ENCODE measurements around the gene UBE2D4. TPM values are rescaled to one million over a fixed set of nuclear protein-coding genes. Genes with fewer than 3 reads are reported as not detected.
"Not testable (repeated sequence)": the region's sequence is repeated elsewhere in the genome, so short reads cannot be mapped to it uniquely, and the experiment has no call there.

The UBE2D4 gene
- total and polyA plus RNA-seq, 2 donors (not counting 3 experiments of a cell fraction or from before 2014, with no cell fraction given) = 11.3 to 19.8 TPM

DNA sequence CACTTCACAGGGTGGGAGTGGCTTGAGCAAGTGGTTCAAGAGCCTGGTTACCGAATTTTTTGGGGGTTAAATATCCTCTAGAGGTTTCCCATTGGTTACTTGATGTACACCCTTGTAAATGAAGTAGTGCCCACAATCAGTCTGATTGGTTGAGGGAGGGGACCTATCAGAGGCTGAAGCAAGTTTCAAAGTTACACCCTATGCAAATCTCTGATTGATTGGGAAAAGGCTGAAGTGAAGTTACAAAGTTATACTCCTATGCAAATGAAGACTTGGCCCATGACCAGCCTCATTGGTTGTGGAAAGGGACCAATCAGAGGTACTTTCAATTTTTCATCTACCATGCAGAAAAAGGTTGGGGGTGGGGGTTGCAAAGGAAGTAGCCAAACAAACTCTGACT is 34.7 kb downstream of the UBE2D4 start:
- no peaks in the 10 kb centered on the region for H3K9me3 ChIP-seq (replicated peaks; ENCODE audit: control insufficient read depth, insufficient read depth, low read length)
- BruUV-seq (replicated peaks) = no TSS peak
- intact Hi-C loops (cut with micrococcal nuclease) (no loop called here), dilution Hi-C loops (cut with MboI; ENCODE audit: extremely low pct_ligation_motif_present, low sequenced_read_pairs) (no loop called here)
- no peak overlapping the region for H3K4me2 ChIP-seq (ENCODE audit: insufficient read depth, low read length)
- ChIA-PET POLR2A (no interaction called here), CTCF (no interaction called here)
- FAIRE-seq (no peak), DNase-seq (ENCODE audit: low read depth, low spot score) (no peak)
- H4K20me1 ChIP-seq (replicated peaks; ENCODE audit: control insufficient read depth, extremely low read depth, insufficient read depth, low read length) = no peaks in the 10 kb centered on the region
- H3K27ac ChIP-seq (ENCODE audit: insufficient read depth, low read depth, low read length) = no peak overlapping the region
- no peak overlapping the region for H2AFZ ChIP-seq (ENCODE audit: low read depth, low read length)
- H3K4me1 ChIP-seq (ENCODE audit: control insufficient read depth, extremely low read depth, insufficient read depth, low read length) = peaks cover under 1% of the 10 kb centered on the region
- H3K79me2 ChIP-seq (ENCODE audit: control insufficient read depth, insufficient read depth, low read length) = no peaks in the 10 kb centered on the region
- TF ChIP-seq, protein P1, sequence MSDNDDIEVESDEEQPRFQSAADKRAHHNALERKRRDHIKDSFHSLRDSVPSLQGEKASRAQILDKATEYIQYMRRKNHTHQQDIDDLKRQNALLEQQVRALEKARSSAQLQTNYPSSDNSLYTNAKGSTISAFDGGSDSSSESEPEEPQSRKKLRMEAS (IDR thresholded peaks at IDR 0.05; ENCODE audit: insufficient read depth, insufficient read length) = no peak
- TF ChIP-seq POLR2A (IDR thresholded peaks at IDR 0.05; ENCODE audit: low read depth, low read length) (no peak), GATA2 (IDR thresholded peaks at IDR 0.05; ENCODE audit: insufficient read depth, insufficient read length, low read depth, low read length) (no peak), POLR2AphosphoS5 (IDR thresholded peaks at IDR 0.05; ENCODE audit: insufficient read depth, low read depth, low read length) (no peak), JUN (IDR thresholded peaks at IDR 0.05; ENCODE audit: borderline replicate concordance, insufficient read depth, insufficient read length, low read depth) (no peak), EZH2 (IDR thresholded peaks at IDR 0.05; ENCODE audit: borderline replicate concordance, low read depth, low read length, severe bottlenecking) (no peak), MYC (IDR thresholded peaks at IDR 0.05; ENCODE audit: low read depth, low read length) (no peak), FOS (IDR thresholded peaks at IDR 0.05; ENCODE audit: borderline replicate concordance, insufficient read depth, low read length) (no peak)
- TF ChIP-seq, protein P2, sequence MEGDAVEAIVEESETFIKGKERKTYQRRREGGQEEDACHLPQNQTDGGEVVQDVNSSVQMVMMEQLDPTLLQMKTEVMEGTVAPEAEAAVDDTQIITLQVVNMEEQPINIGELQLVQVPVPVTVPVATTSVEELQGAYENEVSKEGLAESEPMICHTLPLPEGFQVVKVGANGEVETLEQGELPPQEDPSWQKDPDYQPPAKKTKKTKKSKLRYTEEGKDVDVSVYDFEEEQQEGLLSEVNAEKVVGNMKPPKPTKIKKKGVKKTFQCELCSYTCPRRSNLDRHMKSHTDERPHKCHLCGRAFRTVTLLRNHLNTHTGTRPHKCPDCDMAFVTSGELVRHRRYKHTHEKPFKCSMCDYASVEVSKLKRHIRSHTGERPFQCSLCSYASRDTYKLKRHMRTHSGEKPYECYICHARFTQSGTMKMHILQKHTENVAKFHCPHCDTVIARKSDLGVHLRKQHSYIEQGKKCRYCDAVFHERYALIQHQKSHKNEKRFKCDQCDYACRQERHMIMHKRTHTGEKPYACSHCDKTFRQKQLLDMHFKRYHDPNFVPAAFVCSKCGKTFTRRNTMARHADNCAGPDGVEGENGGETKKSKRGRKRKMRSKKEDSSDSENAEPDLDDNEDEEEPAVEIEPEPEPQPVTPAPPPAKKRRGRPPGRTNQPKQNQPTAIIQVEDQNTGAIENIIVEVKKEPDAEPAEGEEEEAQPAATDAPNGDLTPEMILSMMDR (IDR thresholded peaks at IDR 0.05; ENCODE audit: extremely low read depth in 1 of 2, insufficient read depth in 1 of 2, low read depth in 1 of 2, low read length in 2 of 2) = no peak
- H3K4me3 ChIP-seq (replicated peaks in 1 of 3; ENCODE audit: insufficient read depth in 1 of 3, low read depth in 1 of 3, low read length in 3 of 3) = no peak overlapping the region
- no peaks in the 10 kb centered on the region for H3K36me3 ChIP-seq (ENCODE audit: control insufficient read depth in 2 of 2, extremely low read depth in 1 of 2, insufficient read depth in 2 of 2, low read length in 2 of 2)
- H3K27me3 ChIP-seq (ENCODE audit: control insufficient read depth in 2 of 2, insufficient read depth in 2 of 2, low read length in 2 of 2) = no peaks in the 10 kb centered on the region
- no peak overlapping the region for H3K9ac ChIP-seq (replicated peaks; ENCODE audit: extremely low read depth, insufficient read depth, low read length)
- H3K9me1 ChIP-seq (replicated peaks; ENCODE audit: control insufficient read depth, extremely low read depth, insufficient read depth, low read length) = no peaks in the 10 kb centered on the region

DNA sequence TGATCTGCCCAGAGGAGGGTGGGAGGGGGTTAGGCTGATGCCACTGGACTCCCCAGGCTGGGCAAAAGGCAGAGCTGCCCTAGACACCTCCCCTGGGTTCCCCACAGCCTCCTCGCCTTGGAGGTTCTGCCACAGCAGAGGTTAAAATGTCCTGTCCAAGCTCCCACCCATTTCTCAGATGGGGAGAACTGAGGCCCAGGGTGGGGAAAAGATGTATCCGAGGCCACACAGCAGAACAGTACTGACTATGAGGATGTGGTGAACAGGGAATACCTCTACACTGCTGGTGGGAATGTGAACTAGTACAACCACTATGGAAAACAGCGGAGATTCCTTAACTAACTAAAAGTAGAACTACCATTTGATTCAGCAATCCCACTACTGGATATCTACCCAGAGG is 40.2 kb downstream of the UBE2D4 start:
- H3K27ac ChIP-seq (ENCODE audit: insufficient read depth, low read depth, low read length); H3K9me1 ChIP-seq (replicated peaks; ENCODE audit: control insufficient read depth, extremely low read depth, insufficient read depth, low read length); BruUV-seq (replicated peaks); H2AFZ ChIP-seq (ENCODE audit: low read depth, low read length); H3K36me3 ChIP-seq (ENCODE audit: control insufficient read depth in 2 of 2, extremely low read depth in 1 of 2, insufficient read depth in 2 of 2, low read length in 2 of 2); POLR2A ChIA-PET; CTCF ChIA-PET; H3K4me1 ChIP-seq (ENCODE audit: control insufficient read depth, extremely low read depth, insufficient read depth, low read length); FAIRE-seq; dilution Hi-C loops (cut with MboI; ENCODE audit: extremely low pct_ligation_motif_present, low sequenced_read_pairs); H3K9me3 ChIP-seq (replicated peaks; ENCODE audit: control insufficient read depth, insufficient read depth, low read length); H3K27me3 ChIP-seq (ENCODE audit: control insufficient read depth in 2 of 2, insufficient read depth in 2 of 2, low read length in 2 of 2); H4K20me1 ChIP-seq (replicated peaks; ENCODE audit: control insufficient read depth, extremely low read depth, insufficient read depth, low read length); DNase-seq (ENCODE audit: low read depth, low spot score); H3K9ac ChIP-seq (replicated peaks; ENCODE audit: extremely low read depth, insufficient read depth, low read length); H3K79me2 ChIP-seq (ENCODE audit: control insufficient read depth, insufficient read depth, low read length); intact Hi-C loops (cut with micrococcal nuclease); H3K4me3 ChIP-seq (replicated peaks in 1 of 3; ENCODE audit: insufficient read depth in 1 of 3, low read depth in 1 of 3, low read length in 3 of 3); H3K4me2 ChIP-seq (ENCODE audit: insufficient read depth, low read length): not testable (repeated sequence)

Measured in endothelial cell of umbilical vein (primary cell).